Erythroblast (primary cell): ENCODE measurements around the gene ZNF197.
"Not testable (repeated sequence)": the region's sequence is repeated elsewhere in the genome, so short reads cannot be mapped to it uniquely, and the experiment has no call there.

Experiments
- GATA1 ChIP-seq: IDR thresholded peaks from 2 replicates; pipeline ENCODE4 v1.6.1; 2011; ENCODE audit warnings: low read depth, mild to moderate bottlenecking, control low read depth, low read length, moderate library complexity
- POLR2A ChIP-seq: IDR thresholded peaks from 2 replicates; pipeline ENCODE4 v1.6.1; 2011; ENCODE audit warnings: mild to moderate bottlenecking, low read length

DNA sequence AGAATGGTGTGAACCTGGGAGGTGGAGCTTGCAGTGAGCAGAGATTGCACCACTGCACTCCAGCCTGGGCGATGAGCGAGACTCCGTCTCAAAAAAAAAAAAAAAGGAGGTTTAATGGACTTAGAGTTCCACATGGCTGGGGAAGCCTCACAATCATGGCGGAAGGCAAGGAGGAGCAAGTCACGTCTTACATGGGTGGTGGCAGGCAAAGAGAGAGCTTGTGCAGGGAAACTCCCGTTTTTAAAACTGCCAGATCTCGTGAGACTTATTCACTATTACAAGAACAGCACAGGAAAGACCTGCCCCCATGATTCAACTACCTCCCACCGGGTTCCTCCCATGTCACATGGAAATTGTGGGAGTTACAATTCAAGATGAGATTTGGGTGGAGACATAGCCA is 48.6 kb downstream of the ZNF197 start:
- TF ChIP-seq POLR2A, GATA1: not testable (repeated sequence)
